ENCODE data around the gene ROR2.

ROR2 gene

GRCh38 chr9:91522481-91522880 lies 427.5 kb downstream of the ROR2 start:
- TF ChIP-seq REST (IDR thresholded peaks at IDR 0.05; ENCODE audit: insufficient read depth in 1 of 2, low read depth in 2 of 2, low read length in 2 of 2): no peak
- no peak for TF ChIP-seq POLR2AphosphoS5 (IDR thresholded peaks at IDR 0.05; ENCODE audit: low read depth, low read length)
- no peak for TF ChIP-seq TAF1 (IDR thresholded peaks at IDR 0.05; ENCODE audit: borderline replicate concordance, insufficient read depth, low read length)
- TF ChIP-seq FOXP2 (optimal IDR thresholded peaks at IDR 0.05; ENCODE audit: borderline replicate concordance, extremely low read depth, extremely low read length, insufficient read depth): no peak
- TF ChIP-seq SIN3A (IDR thresholded peaks at IDR 0.05; ENCODE audit: borderline replicate concordance, insufficient read depth, low read length): no peak

GRCh38 chr9:91519520-91520277 lies 430.3 kb downstream of the ROR2 start:
- TF ChIP-seq REST (IDR thresholded peaks at IDR 0.05; ENCODE audit: insufficient read depth in 1 of 2, low read depth in 2 of 2, low read length in 2 of 2) (no peak), TAF1 (IDR thresholded peaks at IDR 0.05; ENCODE audit: borderline replicate concordance, insufficient read depth, low read length) (no peak), POLR2AphosphoS5 (IDR thresholded peaks at IDR 0.05; ENCODE audit: low read depth, low read length) (no peak), FOXP2 (optimal IDR thresholded peaks at IDR 0.05; ENCODE audit: borderline replicate concordance, extremely low read depth, extremely low read length, insufficient read depth) (no peak), SIN3A (IDR thresholded peaks at IDR 0.05; ENCODE audit: borderline replicate concordance, insufficient read depth, low read length) (no peak)

DNA sequence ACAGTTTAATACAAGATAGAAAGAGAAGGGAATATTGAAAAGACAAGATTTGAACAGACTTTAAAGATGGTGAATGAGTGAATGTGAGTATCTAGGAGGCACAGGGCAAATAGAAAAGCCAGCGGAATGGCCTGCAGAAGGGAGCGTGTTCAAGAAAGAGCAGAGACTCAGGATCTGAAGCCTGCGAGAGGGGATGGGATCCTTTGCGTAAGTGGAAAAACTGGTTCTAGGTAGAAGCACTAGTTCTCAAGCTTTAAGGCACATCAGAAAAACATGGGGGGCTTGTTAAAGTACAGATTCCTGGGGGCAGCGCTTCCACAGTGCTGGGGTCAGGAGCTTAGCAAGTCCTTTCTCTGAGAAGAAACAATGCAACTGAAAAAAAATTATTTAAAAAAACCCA lies 431.6 kb downstream of the ROR2 start:
- no peak for TF ChIP-seq POLR2AphosphoS5 (IDR thresholded peaks at IDR 0.05; ENCODE audit: low read depth, low read length)
- no peak for TF ChIP-seq REST (IDR thresholded peaks at IDR 0.05; ENCODE audit: insufficient read depth in 1 of 2, low read depth in 2 of 2, low read length in 2 of 2)
- no peak for TF ChIP-seq SIN3A (IDR thresholded peaks at IDR 0.05; ENCODE audit: borderline replicate concordance, insufficient read depth, low read length)
- TF ChIP-seq TAF1 (IDR thresholded peaks at IDR 0.05; ENCODE audit: borderline replicate concordance, insufficient read depth, low read length): no peak
- no peak for TF ChIP-seq FOXP2 (optimal IDR thresholded peaks at IDR 0.05; ENCODE audit: borderline replicate concordance, extremely low read depth, extremely low read length, insufficient read depth)

DNA sequence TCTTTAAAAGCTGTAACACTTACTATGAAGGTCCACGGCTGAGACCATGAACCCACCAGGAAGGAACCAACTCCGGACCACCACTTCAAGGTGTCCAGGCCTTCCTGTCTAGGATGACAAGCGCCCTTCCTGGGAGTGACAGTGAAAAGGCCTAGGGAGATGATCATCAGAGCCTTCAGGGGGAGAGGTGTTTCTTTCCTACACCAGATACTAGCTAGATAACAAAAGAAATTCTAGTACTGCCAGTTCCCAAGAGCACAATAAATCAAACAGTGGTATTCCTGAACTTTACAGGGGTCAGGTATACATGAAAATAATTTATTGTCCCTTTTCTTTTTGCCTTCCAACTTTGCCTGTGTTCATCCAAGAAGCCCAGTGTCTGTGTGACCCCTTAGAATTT lies 432.2 kb downstream of the ROR2 start:
- TF ChIP-seq TAF1 (IDR thresholded peaks at IDR 0.05; ENCODE audit: borderline replicate concordance, insufficient read depth, low read length) (no peak), SIN3A (IDR thresholded peaks at IDR 0.05; ENCODE audit: borderline replicate concordance, insufficient read depth, low read length) (no peak), FOXP2 (optimal IDR thresholded peaks at IDR 0.05; ENCODE audit: borderline replicate concordance, extremely low read depth, extremely low read length, insufficient read depth) (no peak), POLR2AphosphoS5 (IDR thresholded peaks at IDR 0.05; ENCODE audit: low read depth, low read length) (no peak)

DNA sequence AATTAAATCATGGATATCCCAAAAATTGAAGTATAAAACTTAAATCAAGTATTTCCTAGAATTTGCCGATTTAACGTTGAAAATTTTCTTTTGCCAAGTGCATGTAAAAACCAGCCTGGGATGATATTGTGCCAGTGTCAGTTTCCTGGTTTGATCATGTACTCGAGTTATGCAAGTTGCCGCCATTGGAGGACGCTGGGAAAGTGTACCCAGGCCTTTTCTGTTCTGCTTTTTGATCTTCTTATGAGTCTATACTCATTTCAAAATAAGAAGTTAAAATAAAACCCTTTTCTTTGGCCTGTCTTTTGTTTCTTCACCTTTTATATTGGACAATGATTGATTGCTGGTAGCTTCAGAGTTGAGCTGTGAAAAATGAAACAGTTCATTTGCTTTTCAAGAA lies 433.3 kb downstream of the ROR2 start:
- TF ChIP-seq POLR2AphosphoS5 (IDR thresholded peaks at IDR 0.05; ENCODE audit: low read depth, low read length) (no peak), SIN3A (IDR thresholded peaks at IDR 0.05; ENCODE audit: borderline replicate concordance, insufficient read depth, low read length) (no peak), FOXP2 (optimal IDR thresholded peaks at IDR 0.05; ENCODE audit: borderline replicate concordance, extremely low read depth, extremely low read length, insufficient read depth) (no peak), TAF1 (IDR thresholded peaks at IDR 0.05; ENCODE audit: borderline replicate concordance, insufficient read depth, low read length) (no peak), REST (IDR thresholded peaks at IDR 0.05; ENCODE audit: insufficient read depth in 1 of 2, low read depth in 2 of 2, low read length in 2 of 2) (no peak)
